Measurements from ENCODE around the gene LIPT2. TPM values are rescaled to one million over a fixed set of nuclear protein-coding genes. Genes with fewer than 3 reads are reported as not detected.
A peak's percentile ranks its signal among the peaks of the same experiment; 100 is the strongest.

LIPT2 gene
- total and polyA plus RNA-seq, 2 experiments from 2014 or later: 8.2 to 16.9 TPM

DNA sequence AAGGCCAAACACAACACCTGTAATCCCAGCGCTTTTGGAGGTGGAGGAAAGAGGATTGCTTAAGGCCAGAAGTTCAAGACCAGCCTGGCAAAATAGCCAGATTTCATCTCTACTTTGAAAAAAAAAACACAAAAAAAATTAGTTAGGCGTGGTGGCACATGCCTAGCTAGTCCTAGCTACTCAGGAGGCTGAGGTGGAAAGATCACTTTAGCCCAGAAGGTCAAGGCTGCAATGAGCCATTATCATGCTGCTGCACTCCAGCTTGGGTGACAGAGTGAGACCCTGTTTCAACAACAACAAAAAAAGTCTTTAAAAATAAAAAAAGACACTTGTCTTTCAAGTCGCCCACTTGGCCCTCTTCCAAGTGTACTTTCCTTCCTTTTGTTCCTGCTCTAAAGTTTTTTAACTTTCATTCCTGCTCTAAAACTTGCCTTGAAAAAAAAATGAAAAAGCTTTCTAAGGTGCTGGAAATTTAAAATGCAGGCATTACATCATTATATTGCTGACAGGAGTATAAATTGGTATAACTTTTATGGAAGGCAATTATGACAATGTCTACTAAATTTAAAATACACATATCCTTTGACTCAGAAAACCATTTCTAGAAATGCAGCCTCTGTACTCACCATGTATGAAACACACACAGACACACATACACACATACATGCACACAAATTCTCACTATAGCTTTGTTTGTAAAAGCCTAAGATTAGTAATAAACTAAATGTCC, 12.7 kb downstream of the LIPT2 start:
- Histone ChIP-seq H3K4me3 (no peak overlapping the region), H3K36me3 (ENCODE audit: insufficient read depth) (no peaks in the 10 kb centered on the region), H3K27ac (ENCODE audit: low read depth) (no peak overlapping the region), H3K79me2 (replicated peaks; ENCODE audit: insufficient read depth) (no peaks in the 10 kb centered on the region), H3K9me2 (ENCODE audit: insufficient read depth) (0 out of 2 replicates have a peak, but pooled peaks cover 6% of the 10 kb centered on the region), H3K4me1 (ENCODE audit: insufficient read depth) (no peaks in the 10 kb centered on the region), H3F3A (replicated peaks; ENCODE audit: low read depth) (no peaks in the 10 kb centered on the region), H2AFZ (no peak overlapping the region; the same call in 1 of the 2 replicates), H3K27me3 (ENCODE audit: insufficient read depth) (no peaks in the 10 kb centered on the region), H3K4me2 (no peak overlapping the region), H4K20me1 (replicated peaks; ENCODE audit: insufficient read depth) (no peaks in the 10 kb centered on the region)
- Mint-ChIP-seq H3K27ac (no peak overlapping the region), H3K4me1 (peaks cover 5% of the 10 kb centered on the region; the same call in 2 of the 3 replicates), H3K27me3 (ENCODE audit: insufficient read depth, low read depth, poor library complexity) (peaks cover 5% of the 10 kb centered on the region), H3K36me3 (ENCODE audit: low read depth) (no peaks in the 10 kb centered on the region), H3K9me3 (no peaks in the 10 kb centered on the region; the same call in 2 of the 3 replicates), H3K4me3 (no peak overlapping the region)
- TF ChIP-seq, protein P1, sequence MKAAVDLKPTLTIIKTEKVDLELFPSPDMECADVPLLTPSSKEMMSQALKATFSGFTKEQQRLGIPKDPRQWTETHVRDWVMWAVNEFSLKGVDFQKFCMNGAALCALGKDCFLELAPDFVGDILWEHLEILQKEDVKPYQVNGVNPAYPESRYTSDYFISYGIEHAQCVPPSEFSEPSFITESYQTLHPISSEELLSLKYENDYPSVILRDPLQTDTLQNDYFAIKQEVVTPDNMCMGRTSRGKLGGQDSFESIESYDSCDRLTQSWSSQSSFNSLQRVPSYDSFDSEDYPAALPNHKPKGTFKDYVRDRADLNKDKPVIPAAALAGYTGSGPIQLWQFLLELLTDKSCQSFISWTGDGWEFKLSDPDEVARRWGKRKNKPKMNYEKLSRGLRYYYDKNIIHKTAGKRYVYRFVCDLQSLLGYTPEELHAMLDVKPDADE (IDR thresholded peaks at IDR 0.05): no peak
- TF ChIP-seq, protein P2, sequence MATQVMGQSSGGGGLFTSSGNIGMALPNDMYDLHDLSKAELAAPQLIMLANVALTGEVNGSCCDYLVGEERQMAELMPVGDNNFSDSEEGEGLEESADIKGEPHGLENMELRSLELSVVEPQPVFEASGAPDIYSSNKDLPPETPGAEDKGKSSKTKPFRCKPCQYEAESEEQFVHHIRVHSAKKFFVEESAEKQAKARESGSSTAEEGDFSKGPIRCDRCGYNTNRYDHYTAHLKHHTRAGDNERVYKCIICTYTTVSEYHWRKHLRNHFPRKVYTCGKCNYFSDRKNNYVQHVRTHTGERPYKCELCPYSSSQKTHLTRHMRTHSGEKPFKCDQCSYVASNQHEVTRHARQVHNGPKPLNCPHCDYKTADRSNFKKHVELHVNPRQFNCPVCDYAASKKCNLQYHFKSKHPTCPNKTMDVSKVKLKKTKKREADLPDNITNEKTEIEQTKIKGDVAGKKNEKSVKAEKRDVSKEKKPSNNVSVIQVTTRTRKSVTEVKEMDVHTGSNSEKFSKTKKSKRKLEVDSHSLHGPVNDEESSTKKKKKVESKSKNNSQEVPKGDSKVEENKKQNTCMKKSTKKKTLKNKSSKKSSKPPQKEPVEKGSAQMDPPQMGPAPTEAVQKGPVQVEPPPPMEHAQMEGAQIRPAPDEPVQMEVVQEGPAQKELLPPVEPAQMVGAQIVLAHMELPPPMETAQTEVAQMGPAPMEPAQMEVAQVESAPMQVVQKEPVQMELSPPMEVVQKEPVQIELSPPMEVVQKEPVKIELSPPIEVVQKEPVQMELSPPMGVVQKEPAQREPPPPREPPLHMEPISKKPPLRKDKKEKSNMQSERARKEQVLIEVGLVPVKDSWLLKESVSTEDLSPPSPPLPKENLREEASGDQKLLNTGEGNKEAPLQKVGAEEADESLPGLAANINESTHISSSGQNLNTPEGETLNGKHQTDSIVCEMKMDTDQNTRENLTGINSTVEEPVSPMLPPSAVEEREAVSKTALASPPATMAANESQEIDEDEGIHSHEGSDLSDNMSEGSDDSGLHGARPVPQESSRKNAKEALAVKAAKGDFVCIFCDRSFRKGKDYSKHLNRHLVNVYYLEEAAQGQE (IDR thresholded peaks at IDR 0.05; ENCODE audit: unreplicated experiment): no peak
- no peak for TF ChIP-seq EZH2phosphoT487 (IDR thresholded peaks at IDR 0.05; ENCODE audit: unreplicated experiment)
- ATAC-seq: no peak
- no peak for DNase-seq (ENCODE audit: low spot score)

DNA sequence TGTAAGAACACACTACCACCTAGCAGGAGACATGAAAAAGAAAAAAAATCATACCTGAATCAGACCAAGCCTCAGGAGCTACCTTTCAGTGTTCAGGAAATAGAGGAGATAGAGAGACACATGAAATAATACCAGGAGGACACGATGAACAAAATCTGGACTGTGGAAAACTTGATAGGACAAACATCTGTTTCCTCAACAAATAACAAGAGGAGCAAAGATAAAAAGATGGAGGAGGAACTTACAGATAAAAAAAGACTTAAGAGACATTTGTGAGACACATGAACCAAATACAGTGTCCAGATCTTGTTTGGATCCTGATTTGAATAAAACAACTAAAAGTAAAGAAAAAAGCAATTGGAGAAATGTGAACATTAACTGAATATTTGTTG, 13.8 kb downstream of the LIPT2 start:
- H3K27ac Mint-ChIP-seq: no peak overlapping the region
- no peak overlapping the region for H3K4me3 Mint-ChIP-seq
- Histone ChIP-seq H2AFZ (peak overlapping the region; percentile 84), H3K4me1 (ENCODE audit: insufficient read depth) (no peaks in the 10 kb centered on the region), H3K36me3 (ENCODE audit: insufficient read depth) (no peaks in the 10 kb centered on the region), H3K4me2 (no peak overlapping the region), H4K20me1 (replicated peaks; ENCODE audit: insufficient read depth) (no peaks in the 10 kb centered on the region), H3F3A (replicated peaks; ENCODE audit: low read depth) (no peaks in the 10 kb centered on the region), H3K79me2 (replicated peaks; ENCODE audit: insufficient read depth) (no peaks in the 10 kb centered on the region), H3K27ac (ENCODE audit: low read depth) (no peak overlapping the region), H3K4me3 (no peak overlapping the region), H3K27me3 (ENCODE audit: insufficient read depth) (no peaks in the 10 kb centered on the region), H3K9me2 (ENCODE audit: insufficient read depth) (0 out of 2 replicates have a peak, but pooled peaks cover 6% of the 10 kb centered on the region)
- H3K27me3 Mint-ChIP-seq (ENCODE audit: insufficient read depth, low read depth, poor library complexity): peaks cover 5% of the 10 kb centered on the region
- DNase-seq (ENCODE audit: low spot score): no peak
- H3K36me3 Mint-ChIP-seq (ENCODE audit: low read depth): no peaks in the 10 kb centered on the region
- no peaks in the 10 kb centered on the region for H3K4me1 Mint-ChIP-seq
- ATAC-seq: no peak
- H3K9me3 Mint-ChIP-seq: no peaks in the 10 kb centered on the region; the same call in 2 of the 3 replicates
- TF ChIP-seq EZH2 (IDR thresholded peaks at IDR 0.05; ENCODE audit: low read depth, unreplicated experiment) (no peak), EZH2phosphoT487 (IDR thresholded peaks at IDR 0.05; ENCODE audit: unreplicated experiment) (no peak), STAT1 (IDR thresholded peaks at IDR 0.05; ENCODE audit: unreplicated experiment) (no peak), ZNF114 (CRISPR knock-in tag; IDR thresholded peaks at IDR 0.05) (no peak), CREB1 (CRISPR knock-in tag; IDR thresholded peaks at IDR 0.05; ENCODE audit: low read depth) (no peak), NANOG (IDR thresholded peaks at IDR 0.05; ENCODE audit: borderline replicate concordance) (no peak), POLR2AphosphoS5 (IDR thresholded peaks at IDR 0.05; ENCODE audit: low read depth) (no peak)
- TF ChIP-seq, protein P1 (IDR thresholded peaks at IDR 0.05): no peak
